Cerebellar nuclear complex (tissue), 1 donor: Measurements from ENCODE around the gene SAMD4A.

Source experiments
- DNase-seq, 2 experiments: peaks; one replicate each; lab custom pipeline; 2025; lab: John Stamatoyannopoulos, UW

Gene SAMD4A

DNA sequence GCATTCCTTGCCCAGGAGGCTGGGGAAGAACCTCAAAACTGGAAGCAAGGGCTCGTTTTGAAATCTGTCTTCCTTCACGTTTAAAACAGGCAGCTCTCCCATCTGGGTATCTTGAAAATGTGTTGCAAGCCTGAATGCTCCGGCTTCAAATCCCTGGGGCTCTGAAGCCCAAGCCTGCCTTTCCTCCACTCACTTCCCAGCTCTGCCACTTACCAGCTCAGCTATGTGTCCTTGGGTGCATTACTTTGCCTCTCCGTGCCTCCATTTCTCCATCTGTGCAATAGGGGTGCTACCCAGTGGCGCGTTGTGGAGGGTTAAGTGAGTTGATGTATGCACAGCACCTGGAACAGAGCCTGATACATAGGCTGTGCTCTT, 238.1 kb downstream of the SAMD4A start:
- no peak for DNase-seq

DNA sequence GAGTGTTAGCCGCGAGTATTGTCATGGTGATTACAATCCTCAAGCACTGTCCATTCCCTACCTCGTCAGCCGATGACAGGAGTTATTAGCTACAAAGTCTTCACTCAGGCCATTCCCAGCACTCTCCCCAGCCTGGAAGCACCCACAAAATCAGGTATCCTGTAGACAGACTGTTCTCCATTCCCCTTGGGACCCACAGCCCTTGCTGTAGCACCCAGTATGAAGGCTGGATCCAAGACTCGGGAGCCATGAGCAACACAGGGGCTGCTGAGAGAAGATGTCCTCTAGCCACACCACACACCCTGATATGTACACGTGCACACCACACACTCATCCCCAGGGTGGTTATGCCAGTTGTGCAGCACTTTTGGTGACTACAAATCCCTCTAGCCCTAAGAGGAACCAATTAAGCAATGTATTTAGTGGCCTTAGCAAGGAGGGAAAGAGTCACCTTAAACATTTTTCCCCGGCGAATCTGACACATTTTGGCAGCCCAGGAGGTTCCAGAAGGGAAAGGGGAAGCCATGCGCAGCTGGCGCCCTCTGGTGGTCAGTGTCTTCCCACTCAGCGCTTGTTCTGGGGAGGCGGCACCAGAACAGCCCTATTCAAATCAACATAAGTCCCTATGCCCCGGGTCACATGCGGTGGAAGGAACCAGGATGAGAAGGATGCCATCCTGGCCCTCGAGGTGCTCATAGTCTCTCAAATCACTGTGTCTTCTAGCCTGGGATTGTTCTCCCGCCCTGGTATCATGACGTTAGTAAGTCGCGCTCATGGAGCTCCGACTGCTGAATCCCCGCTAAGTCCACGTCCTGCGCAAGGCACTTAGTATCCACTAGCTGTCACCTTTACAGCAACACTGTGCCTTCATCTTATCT, 238.8 kb downstream of the SAMD4A start:
- DNase-seq, result peak in 1 of 2 experiments; percentile 65

DNA sequence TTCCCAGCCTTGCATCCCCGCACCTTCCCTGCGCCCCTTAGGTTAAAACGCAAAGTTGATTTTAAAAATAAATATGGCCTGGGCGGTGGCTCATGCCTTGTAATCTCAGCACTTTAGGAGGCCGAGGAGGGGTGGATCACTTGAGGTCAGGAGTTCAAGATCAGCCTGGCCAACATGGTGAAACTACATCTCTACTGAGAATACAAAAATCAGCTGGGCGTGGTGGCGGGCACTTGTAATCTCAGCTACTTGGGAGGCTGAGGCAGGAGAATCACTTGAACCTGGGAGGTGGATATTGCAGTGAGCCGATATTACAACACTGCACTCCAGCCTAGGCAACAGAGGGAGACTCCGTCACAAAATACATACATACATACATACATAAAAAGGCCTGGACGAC, 239.7 kb downstream of the SAMD4A start:
- no peak for DNase-seq

DNA sequence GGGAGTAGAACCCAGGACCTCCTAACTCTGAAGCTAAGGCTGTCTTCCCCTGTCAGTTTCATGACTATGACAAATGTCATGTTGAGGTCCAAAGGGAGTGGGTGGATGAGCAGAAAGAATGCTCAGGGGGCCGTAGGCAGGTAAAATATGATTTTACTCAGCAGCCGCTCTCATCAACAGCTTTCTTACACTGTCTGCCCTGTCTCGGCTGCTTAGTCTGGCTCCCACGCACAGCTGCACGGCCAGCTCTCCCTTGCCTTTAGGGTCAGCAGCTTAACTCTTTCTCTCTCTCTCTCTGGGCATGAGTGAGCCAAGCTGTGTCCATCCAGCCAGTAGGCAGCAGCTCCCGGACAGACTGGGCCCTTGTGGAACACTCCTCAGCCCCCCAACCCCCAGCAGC, 240.5 kb downstream of the SAMD4A start:
- no peak for DNase-seq

DNA sequence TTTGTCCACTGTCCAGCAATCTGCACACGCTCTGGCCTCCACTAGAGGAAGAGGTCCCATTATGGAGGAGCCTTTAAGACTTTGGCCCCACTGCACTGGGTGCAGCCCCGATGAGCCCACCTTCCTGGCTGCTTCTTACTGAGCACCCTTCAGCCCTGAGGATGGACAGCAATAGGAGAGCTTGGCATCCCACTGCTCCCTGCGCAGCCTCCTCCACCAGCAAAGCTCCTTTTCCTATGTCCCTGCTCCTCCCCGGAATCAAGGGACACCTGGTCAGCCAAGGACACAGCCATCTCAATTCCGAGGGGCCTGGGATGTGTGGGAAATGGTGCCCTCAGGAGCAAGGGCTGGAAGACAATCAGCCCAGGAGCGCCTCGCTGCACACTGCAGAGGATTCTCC, 241.0 kb downstream of the SAMD4A start:
- no peak for DNase-seq

DNA sequence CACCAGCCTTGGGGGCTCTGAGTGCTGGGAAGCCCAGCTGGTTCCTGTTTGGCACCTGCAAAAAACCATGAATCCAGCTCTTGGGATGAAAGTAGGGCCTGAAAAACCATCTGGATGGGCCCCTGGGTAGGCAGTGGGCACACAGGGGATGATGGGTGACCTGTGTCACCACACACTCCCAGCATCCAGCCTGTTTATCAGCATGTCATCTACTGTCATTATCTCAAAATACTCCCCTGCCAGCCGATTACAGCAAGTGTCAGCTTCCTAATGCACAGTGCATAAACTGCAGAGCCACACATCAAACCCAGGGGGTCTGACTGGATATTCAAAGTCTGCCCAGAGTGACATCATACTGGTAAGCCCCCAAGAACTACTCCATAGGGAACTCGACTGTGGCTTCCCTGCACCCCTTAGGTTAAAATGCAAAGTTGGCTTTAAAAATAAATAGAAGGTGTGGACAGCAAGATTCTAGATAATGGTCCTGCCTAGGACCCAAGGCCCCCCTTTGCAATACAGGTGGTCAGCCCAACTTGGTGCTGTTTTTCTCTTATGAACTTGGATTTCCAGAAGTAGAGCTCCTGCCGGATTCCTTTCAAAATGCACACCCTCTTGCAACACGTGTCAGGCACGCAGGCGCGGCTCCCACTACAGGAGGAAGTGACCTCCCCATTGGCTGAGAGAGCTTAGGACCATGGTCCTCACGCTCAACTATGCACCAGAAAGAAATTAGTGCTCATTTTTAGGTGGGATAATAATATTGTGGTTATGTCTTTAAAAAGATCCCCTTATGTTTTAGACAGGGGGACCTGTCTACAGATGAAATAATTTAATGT, 241.6 kb downstream of the SAMD4A start:
- DNase-seq, result no peak

DNA sequence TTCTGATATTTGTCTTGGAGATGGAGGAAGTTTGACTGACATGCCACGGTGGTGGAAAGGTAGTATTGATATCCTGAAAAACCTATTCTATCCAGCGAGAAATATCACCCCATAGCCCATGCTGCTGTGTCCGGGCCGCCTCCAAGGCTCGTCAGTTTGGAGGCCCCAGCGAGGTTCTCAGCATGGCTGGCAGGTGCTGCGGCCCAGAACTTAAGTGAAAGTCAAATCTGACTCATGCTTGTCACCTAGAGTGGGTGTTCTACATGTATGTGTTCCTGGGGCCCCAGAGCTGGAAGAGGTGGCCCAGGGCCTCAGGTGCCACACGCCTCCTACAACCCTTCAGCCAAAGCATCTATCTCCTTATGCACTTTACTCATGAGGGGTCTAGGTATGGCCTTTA, 242.8 kb downstream of the SAMD4A start:
- DNase-seq, result no peak

DNA sequence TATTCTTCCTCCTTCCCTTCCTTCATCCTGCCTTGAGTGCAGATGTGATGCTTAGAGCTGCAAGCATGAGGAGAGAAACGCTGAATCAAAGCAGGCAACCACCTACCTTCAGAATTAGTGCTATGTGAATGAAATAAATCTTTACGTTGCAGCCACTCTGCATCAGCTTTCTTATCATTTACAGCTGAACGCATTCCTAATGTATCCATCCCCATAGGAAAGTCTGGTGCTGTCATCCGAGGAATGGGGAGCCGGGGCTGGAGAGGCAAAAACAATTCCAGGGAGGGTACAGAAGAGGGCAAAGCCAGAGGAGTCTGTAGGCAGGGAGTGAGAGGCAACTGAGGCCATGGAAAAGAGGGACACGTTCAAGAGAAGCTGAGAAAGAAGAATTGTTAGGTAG, 245.7 kb downstream of the SAMD4A start:
- no peak for DNase-seq

DNA sequence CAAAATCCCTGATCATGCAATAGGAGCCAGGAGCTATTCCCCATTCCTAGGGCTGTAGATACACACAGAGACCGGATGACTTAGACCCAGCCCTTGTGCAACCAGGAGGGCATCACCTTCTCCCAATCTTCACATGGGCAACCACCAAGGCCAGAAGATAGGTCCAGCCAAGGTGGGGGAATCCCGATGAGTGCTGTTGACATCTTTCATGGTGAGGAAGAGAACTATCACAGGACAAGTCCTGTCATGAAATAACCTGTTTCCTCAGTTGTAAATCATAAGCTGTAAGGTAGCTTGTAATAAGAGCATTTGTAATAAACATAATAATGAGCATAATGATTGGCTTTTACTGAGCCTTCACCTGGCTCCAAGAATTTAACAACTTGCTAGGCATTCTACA, 246.2 kb downstream of the SAMD4A start:
- no peak for DNase-seq

DNA sequence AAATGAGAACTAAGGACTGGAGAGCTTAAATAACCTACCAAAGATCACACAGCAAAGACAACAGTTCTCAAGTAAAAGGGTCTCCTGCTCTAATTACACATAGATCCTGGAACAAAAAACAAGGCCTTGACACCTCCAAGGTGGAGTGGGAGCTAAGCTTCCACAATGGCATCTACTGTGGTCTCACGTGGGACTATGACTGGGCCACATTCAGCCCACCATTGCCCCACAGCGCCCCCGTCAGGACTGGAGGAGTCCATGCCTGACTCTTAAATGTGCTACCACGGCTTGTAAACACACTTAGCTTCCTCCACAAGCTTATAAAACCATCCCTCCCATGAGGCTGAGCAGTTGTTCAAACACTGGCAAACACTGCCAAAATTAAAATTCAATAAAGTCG, 247.1 kb downstream of the SAMD4A start:
- DNase-seq, result no peak

DNA sequence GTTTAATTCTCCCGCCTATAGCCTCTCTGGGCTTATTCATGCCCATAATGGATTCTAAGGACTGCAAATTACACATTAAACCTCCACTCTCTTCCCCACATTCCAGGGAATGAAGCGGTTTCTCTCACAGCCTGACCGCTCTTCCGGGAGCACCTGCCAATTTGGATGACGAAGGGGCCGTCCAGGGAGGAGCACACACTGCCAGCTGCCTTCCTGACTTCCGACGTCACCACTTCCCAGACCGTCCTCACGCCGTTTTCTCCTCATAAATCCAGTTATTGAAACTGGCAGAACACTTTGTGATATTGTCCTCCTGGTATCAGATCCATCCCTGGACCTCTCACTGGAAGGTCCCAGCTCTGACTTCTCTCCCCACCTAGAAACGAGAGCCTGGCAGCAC, 248.1 kb downstream of the SAMD4A start:
- DNase-seq, result no peak

DNA sequence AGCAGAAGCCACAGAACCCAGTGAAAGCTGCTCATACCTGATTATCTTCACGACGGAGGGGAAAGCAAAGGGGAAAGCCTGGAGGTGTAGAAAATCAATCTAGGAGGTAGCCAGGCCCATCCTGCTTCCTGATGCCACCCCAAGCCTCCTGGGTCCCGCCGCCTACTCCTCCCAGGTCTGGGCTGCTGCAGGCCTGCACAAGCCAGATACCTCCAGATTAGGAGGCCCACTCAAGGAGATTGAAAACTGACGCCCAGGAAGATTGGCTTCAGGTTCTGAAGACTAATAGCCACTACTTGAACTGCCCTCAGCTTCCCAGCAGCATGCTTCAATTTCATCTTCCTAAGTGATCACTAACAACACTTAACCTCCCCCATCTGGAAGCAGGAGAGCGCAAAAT, 248.6 kb downstream of the SAMD4A start:
- no peak for DNase-seq

DNA sequence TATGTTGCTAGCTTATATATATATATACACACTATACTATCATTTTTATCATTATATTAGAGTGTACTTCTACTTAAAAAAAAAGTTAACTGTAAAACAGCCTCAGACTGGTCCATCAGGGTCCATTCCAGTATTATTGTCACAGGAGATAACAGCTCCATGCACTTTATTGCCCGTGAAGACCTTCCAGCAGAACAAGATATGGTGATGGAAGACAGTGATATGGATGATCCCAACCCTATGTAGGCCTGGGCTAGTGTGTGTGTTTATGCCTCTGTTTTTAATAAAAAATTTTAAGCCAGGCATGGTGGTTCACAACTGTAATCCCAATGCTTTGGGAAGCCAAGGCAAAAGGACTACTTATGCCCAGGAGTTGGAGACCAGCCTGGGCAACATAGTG, 249.5 kb downstream of the SAMD4A start:
- no peak for DNase-seq

DNA sequence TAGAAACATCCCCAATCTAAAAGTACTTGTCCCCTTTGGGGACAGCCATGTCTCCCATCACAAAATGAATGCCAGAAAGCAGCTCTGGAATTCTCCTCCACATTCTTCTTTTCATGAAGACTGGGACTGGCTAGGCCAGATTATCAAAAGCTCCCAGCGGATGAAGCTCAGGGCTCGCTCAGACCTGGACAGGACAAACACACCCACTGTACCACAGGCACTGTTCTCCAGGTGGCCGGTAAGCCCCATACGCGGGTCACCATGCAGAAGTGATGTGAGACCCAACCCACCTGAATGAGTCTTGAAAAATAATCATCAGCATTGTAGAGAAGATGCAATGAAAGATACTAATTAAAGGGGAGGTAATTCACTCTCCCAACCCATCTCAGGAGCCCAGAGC, 250.6 kb downstream of the SAMD4A start:
- DNase-seq, result no peak

DNA sequence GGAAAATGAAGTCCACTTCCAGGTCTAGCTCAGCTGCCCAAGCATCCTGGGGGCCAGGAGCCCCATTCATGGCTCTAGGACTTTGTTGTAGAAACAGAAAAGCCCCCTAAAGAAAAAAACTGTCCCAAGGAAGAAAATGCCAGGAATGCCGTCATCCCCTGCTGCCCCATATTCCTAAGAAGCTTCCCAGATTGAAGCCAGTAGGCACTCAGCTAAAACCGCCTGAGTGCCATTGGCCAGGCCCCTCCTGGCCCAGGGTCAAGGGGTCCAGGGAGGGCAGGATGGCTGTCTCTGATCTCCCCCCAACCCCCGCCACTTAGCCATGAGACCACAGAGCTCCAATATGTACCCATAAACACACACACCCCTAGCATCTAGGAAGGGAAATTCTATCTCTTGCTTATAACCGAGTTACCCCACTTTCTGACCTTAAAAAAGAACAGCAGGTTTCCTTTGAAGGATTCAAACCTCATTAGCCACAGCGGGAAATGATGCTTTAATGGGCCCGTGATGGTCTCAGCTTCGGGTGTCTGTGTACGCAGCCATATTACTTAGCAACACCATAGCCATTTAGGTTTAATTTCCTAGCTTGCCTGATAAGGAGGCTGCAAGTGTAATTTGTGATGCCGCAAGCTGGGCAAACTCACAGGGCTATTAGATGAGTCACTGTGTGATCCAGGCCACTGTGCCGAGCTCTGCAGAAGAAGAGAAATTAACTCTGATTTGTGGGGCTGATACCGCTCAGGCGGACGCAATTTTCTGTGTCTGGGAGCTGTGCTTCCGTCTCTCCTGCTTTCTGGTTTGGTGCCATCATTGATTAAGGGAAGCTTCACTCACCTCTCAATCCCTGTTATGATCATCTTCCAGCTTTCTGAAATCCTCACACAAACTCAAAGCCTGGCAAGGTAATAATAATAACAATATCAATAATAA, 251.5 kb downstream of the SAMD4A start:
- no peak for DNase-seq

DNA sequence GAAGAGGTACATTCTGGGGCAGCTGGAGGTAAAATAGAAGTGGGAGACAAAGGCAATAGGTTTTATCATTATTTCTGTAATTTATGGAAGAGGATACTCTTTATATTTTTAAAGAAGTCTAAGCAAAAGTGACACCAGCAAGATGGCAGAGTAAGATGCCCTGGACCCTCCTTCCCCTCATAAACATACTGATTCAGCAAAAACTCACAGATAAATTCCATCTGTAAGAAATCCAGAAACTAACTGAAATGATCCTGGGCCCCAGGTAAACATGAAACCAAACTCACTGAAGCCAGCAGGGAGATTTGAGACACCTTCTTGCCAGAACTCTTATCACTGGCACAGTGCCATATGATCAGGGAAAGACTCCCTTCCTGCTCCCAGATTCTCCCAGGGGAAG, 255.8 kb downstream of the SAMD4A start:
- no peak for DNase-seq

DNA sequence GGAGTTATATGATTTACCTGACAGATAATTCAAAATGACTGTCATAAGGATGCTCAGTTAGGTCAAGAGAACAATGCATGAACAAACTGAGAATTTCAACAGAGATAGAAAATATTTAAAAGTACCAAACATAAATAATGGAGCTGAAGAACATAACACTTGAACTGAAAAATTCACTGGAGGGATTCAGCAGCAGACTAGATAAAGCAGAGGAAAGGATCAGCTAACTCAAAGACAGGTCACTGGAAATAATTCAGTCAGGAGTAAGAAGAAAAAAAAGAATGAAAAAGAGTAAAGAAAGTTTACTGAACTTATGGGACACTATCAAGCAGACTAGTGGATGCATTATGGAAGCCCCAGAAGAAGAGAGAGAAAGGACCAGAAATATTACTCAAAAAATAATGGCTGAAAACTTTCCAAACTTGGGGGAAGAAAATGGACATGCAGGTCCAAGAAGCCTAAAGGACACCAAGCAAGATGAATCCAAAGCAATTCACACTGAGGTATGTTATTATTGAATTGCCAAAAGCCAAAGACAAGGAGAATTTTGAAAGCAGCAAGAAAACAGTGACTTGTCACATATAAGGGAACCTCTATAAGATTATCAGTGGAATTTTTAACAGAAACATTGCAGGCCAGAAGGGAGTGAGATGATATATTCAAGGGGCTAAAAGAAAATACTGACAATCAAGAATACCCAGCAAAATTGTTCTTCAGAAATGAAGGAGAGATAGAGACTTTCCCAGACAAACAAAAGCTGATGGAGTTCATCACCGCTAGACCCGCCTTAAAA, 257.0 kb downstream of the SAMD4A start:
- DNase-seq, result no peak

DNA sequence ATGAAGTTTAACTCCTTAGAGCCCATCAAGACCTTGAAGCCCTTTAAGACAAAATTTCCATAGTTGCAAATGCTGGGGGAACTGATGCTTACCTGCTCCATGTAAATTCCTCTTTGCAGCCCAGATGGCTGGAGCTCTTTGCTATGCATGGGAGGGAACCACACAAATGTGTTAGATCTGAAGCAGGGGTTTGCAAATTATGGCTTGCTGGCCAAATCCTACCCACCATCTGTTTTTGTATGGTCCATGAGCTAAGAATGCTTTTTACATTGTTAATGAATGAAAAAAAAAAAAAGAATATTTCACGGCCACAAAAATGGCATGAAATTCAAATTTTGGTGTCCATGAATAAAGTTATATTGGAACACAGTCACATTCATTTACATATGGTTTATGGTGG, 261.1 kb downstream of the SAMD4A start:
- no peak for DNase-seq

DNA sequence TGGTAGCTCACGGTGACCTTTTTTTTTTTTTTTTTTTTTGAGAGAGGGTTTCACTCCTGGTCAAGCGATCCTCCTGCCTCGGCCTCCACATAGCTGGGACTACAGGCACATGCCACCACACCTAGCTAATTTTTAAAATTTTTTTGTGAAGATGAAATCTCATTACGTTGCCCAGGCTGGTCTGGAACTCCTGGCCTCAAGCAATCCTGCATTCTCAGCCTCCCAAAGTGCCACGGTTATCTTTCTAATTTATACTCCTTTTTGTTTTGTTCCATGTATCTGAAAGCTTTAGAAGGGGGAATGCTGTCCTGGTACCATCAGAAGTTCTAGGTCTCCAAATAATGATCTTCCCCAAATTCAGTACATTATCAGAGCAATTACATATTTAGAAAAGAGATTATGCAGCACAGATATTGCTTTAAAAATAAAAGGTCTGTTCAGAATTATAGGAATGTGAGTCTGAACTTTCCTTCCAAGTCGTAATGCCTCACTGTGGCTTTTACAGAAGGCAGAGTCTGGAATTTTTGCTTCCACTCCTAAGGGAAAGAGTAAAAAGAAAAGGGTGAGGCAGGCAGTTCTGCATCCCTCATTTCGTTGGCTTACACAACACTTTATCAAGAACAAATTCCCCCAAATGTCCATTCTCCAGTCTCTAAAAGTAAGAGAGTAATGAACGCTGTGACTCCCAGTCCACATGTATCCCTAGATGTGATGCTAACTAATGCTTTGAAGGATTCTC, 262.7 kb downstream of the SAMD4A start:
- no peak for DNase-seq

DNA sequence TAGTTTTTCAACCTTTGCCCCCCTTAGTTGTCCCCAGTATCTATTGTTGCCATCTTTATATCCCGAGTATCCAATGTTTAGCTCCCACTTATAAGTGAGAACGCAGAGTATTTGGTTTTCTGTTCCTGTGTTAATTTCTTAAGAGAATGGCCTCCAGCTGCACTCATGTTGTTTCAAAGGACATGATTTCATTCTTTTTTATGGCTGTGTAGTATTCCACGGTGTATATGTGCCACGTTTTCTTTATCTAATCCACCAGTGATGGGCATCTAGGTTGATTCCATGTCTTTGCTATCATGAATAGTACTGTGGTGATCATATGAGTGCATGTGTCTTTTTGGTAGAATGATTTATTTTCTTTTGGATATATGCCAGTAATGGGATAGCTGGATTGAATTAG, 263.7 kb downstream of the SAMD4A start:
- no peak for DNase-seq

DNA sequence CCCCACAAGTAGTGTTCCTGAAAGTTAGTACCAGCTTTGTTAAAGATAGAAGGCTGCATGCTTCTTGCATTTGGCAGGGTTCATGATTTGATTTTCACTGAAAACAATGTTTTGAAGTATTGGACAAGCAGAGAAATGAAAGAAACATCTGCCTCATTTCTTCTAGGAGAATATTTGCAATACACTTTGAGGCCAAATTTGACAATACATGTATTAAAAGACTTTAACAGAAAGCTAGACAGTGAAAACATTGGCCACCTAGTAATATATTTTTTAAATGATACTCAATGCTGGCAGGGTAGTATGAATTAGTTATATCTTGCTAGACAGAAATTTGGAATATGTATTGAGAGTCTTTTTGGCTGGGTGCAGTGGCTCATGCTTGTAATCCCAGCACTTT, 267.2 kb downstream of the SAMD4A start:
- no peak for DNase-seq
